Fibroblast of lung (primary cell): ENCODE measurements around the gene SLC35F5.

Experiments
- CTCF ChIP-seq, 2 donors: IDR thresholded peaks in 1 of 2; conservative IDR thresholded peaks in 1 of 2; 1 replicate in 1 of 2; 2 replicates in 1 of 2; pipeline ENCODE4 v1.5.1; 2011 to 2012; ENCODE audit warnings: low read length in 2 of 2, control low read depth in 1 of 2, inconsistent platforms in 1 of 2, low read depth in 1 of 2, mild to moderate bottlenecking in 1 of 2
- EZH2 ChIP-seq: IDR thresholded peaks from 2 replicates; pipeline ENCODE4 v1.5.1; 2012; ENCODE audit warnings: low read length, control low read depth, mild to moderate bottlenecking; ENCODE audit errors: missing control alignments

DNA sequence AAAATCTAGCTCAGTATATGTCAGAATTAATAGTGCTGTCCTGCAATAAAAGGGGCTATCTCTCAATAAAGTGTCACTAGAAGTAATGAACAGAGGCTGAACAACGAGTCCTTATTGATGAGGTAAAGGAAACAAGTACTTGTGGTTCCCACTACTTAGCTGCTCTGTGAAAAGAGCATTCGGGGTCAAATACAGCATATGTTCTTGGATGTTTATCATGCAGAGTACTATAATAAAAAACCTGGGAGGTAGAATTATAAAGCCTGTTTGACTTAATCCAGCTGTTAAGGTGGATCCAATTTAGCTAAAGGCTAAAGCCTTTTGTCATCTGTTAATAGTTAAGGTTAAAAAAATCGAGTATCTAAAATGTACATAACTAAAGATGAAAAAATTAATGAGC, 32.4 kb downstream of the SLC35F5 start:
- TF ChIP-seq CTCF (conservative IDR thresholded peaks at IDR 0.05 in 1 of 2, IDR thresholded peaks at IDR 0.05 in 1 of 2; ENCODE audit: low read depth in 1 of 2, low read length in 2 of 2) (no peak), EZH2 (no peak)
